T-cell (primary cell): ENCODE data around the gene HTR3B. TPM values are rescaled to one million over a fixed set of nuclear protein-coding genes. Genes with fewer than 3 reads are reported as not detected.
"Not testable (repeated sequence)": the region's sequence is repeated elsewhere in the genome, so short reads cannot be mapped to it uniquely, and the experiment has no call there.

Source experiments
- ATAC-seq, 4 experiments: fragments of 200-7000 bp in 3 of 4; fragments of 150-1000 bp in 1 of 4; cut with Tn5 transposase; replicated peaks in 1 of 4; 1 replicate in 3 of 4; 2 replicates in 1 of 4; pipeline ENCODE4 v1.10.0; 2021; ENCODE audit warnings: moderate library complexity in 3 of 4, mild to moderate bottlenecking in 2 of 4, moderate number of reproducible peaks in 1 of 4
- CTCF ChIA-PET, 2 donors: fragments of 300-600 bp; sonication (Branson Sonifier 250); formaldehyde crosslinking; loops; one replicate each; lab custom pipeline; 2022; ENCODE audit warnings: antibody characterized with exemption in 2 of 2; lab: Charles Lee
- POLR2A ChIA-PET, 2 donors: fragments of 300-600 bp; sonication (Branson Sonifier 250); formaldehyde crosslinking; loops; one replicate each; lab custom pipeline; 2022; ENCODE audit warnings: antibody characterized with exemption in 2 of 2; lab: Charles Lee
- DNase-seq, 35 experiments: peaks; one replicate each; pipeline versions ENCODE4 v3.0.0 to v3.0.0-alpha.2; 2013 to 2023
- H3K27ac ChIP-seq: one replicate; pipeline ENCODE4 v1.5.1; 2013; ENCODE audit warnings: low read length
- H3K27me3 ChIP-seq, 2 experiments: replicated peaks in 1 of 2; 1 replicate in 1 of 2; 2 replicates in 1 of 2; pipeline versions ENCODE4 v1.6.1 to v1.7.0; 2013; ENCODE audit warnings: low read length in 1 of 2, mixed read lengths in 1 of 2; ENCODE audit not compliant: control insufficient read depth in 2 of 2, insufficient read depth in 2 of 2; ENCODE audit errors: extremely low read depth in 1 of 2
- H3K36me3 ChIP-seq, 2 donors: 1 replicate in 1 of 2; 2 replicates in 1 of 2; pipeline versions ENCODE4 v1.6.1 to v1.7.0; 2013; ENCODE audit warnings: low read length in 1 of 2; ENCODE audit not compliant: control insufficient read depth in 2 of 2, insufficient read depth in 1 of 2; ENCODE audit errors: extremely low read depth in 1 of 2
- H3K4me1 ChIP-seq, 2 experiments: 1 replicate in 1 of 2; 2 replicates in 1 of 2; pipeline versions ENCODE4 v1.6.1 to v1.7.0; 2013; ENCODE audit warnings: low read length in 2 of 2, mixed read lengths in 1 of 2; ENCODE audit not compliant: insufficient read depth in 2 of 2, control insufficient read depth in 1 of 2; ENCODE audit errors: extremely low read depth in 1 of 2
- H3K4me3 ChIP-seq, 2 donors: 1 replicate in 1 of 2; 2 replicates in 1 of 2; pipeline versions ENCODE4 v1.5.1 to v1.7.0; 2013; ENCODE audit warnings: mild to moderate bottlenecking in 2 of 2, low read length in 1 of 2, moderate library complexity in 1 of 2; ENCODE audit not compliant: control insufficient read depth in 1 of 2; ENCODE audit errors: extremely low read depth in 1 of 2
- H3K9me3 ChIP-seq: 2 replicates; pipeline ENCODE4 v1.7.0; 2013
- H3K27ac Mint-ChIP-seq, 2 donors: one replicate each; pipeline ENCODE4 v1.8.0; 2020 to 2021; ENCODE audit warnings: mild to moderate bottlenecking in 2 of 2, mixed read lengths in 2 of 2
- H3K27me3 Mint-ChIP-seq, 2 donors: one replicate each; pipeline ENCODE4 v1.8.0; 2021 to 2022; ENCODE audit warnings: mixed read lengths in 2 of 2
- H3K36me3 Mint-ChIP-seq: one replicate; pipeline ENCODE4 v1.8.0; 2021; ENCODE audit warnings: mixed read lengths
- H3K4me1 Mint-ChIP-seq, 3 donors: one replicate each; pipeline ENCODE4 v1.8.0; 2020 to 2022; ENCODE audit warnings: mixed read lengths in 3 of 3, mild to moderate bottlenecking in 1 of 3
- H3K4me3 Mint-ChIP-seq, 3 donors: one replicate each; pipeline ENCODE4 v1.8.0; 2020 to 2022; ENCODE audit warnings: mild to moderate bottlenecking in 3 of 3, mixed read lengths in 3 of 3, moderate library complexity in 3 of 3
- H3K9me3 Mint-ChIP-seq, 3 donors: one replicate each; pipeline ENCODE4 v1.8.0; 2020 to 2022; ENCODE audit warnings: mixed read lengths in 3 of 3
- WGBS: methylation state at CpG from one replicate; pipeline ENCODE4 v1.1.5; 2013; ENCODE audit warnings: missing lambda C conversion rate; ENCODE audit not compliant: insufficient coverage; 5-methylcytosine and 5-hydroxymethylcytosine counted together
- total RNA-seq, 35 experiments: library from RNA in 6 of 35; stranded (reverse) in 6 of 35; fragments of 120-200 nt in 1 of 35; gene quantifications; one replicate each; pipeline versions ENCODE4 v1.2.1 to v1.2.4 and lab custom pipeline; 2013 to 2026

HTR3B gene
- total RNA-seq, 5 donors from 2014 or later (not counting 1 experiment from before 2014, with no cell fraction given), result not detected

- DNase-seq (no peak), ATAC-seq (no peak)
- H3K27ac ChIP-seq, result no peak overlapping the region
- no peaks in the 10 kb centered on the region for H3K9me3 Mint-ChIP-seq
- H3K4me3 Mint-ChIP-seq, result no peak overlapping the region
- no peaks in the 10 kb centered on the region for H3K4me1 Mint-ChIP-seq
- peaks cover 0 to 7% of the 10 kb centered on the region in 2 experiments for H3K27me3 ChIP-seq
- H3K27ac Mint-ChIP-seq, result no peak overlapping the region
- H3K4me3 ChIP-seq, result no peak overlapping the region
- no peaks in the 10 kb centered on the region for H3K9me3 ChIP-seq
- H3K36me3 Mint-ChIP-seq, result no peaks in the 10 kb centered on the region
- ChIA-PET CTCF (interaction anchor here in 1 of 2 donors (0.7 kb wide), 1 partner anchor 355 kb away, joined by 3 read pairs; no protein-coding TSS in a partner anchor), POLR2A (no interaction called here)
- no peaks in the 10 kb centered on the region for H3K4me1 ChIP-seq
- peaks cover 7 to 11% of the 10 kb centered on the region in 2 donors for H3K27me3 Mint-ChIP-seq
- H3K36me3 ChIP-seq, result no peaks in the 10 kb centered on the region
- 39% methylated on average over 4 of the region's 8 CpGs for WGBS
These were observed 3.1 kb downstream of the HTR3B start for GRCh38 chr11:113907681-113908080.

- no peak for ATAC-seq
- Mint-ChIP-seq H3K4me1 (no peaks in the 10 kb centered on the region), H3K4me3 (no peak overlapping the region), H3K36me3 (no peaks in the 10 kb centered on the region), H3K27ac (no peak overlapping the region), H3K27me3 (peaks cover 7 to 10% of the 10 kb centered on the region in 2 donors), H3K9me3 (no peaks in the 10 kb centered on the region)
- POLR2A ChIA-PET, result no interaction called here
- H3K9me3 ChIP-seq, result no peaks in the 10 kb centered on the region
- H3K4me1 ChIP-seq, result no peaks in the 10 kb centered on the region
- H3K27ac ChIP-seq, result no peak overlapping the region
- no peak for DNase-seq
- CTCF ChIA-PET, result interaction anchor here in 1 of 2 donors (0.7 kb wide), 1 partner anchor 354 kb away, joined by 3 read pairs; no protein-coding TSS in a partner anchor
- no peaks in the 10 kb centered on the region for H3K36me3 ChIP-seq
- WGBS, result 82% methylated on average over 8 of the region's 9 CpGs
- H3K27me3 ChIP-seq, result peaks cover 0 to 7% of the 10 kb centered on the region in 2 experiments
- H3K4me3 ChIP-seq, result no peak overlapping the region
These were observed 3.5 kb downstream of the HTR3B start for GRCh38 chr11:113908098-113908497.

DNA sequence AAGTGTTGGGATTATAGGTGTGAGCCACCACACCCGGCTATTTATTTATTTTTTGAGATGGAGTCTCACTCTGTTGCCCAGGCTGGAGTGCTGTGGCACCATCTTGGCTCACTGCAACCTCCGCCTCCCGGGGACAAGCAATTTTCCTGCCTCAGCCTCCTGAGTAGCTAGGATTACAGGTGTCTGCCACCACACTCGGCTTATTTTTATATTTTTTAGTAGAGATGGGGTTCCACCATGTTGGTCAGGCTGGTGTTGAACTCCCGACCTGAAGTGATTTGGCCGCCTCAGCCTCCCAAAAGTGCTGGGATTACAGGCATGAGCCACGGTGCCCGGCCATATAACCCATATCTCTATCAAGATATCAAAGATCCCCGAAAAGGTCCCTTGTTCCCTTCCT lies 6.9 kb downstream of the HTR3B start:
- H3K36me3 ChIP-seq, CTCF ChIA-PET, H3K27ac ChIP-seq, POLR2A ChIA-PET, H3K27me3 ChIP-seq, H3K27ac Mint-ChIP-seq, H3K9me3 Mint-ChIP-seq, H3K9me3 ChIP-seq, ATAC-seq, H3K4me3 Mint-ChIP-seq, H3K4me1 ChIP-seq, H3K4me1 Mint-ChIP-seq, H3K36me3 Mint-ChIP-seq, DNase-seq, H3K4me3 ChIP-seq: not testable (repeated sequence)
- H3K27me3 Mint-ChIP-seq, result peaks cover 9 to 10% of the 10 kb centered on the region in 2 donors
- 94% methylated on average over 2 of the region's 9 CpGs for WGBS

DNA sequence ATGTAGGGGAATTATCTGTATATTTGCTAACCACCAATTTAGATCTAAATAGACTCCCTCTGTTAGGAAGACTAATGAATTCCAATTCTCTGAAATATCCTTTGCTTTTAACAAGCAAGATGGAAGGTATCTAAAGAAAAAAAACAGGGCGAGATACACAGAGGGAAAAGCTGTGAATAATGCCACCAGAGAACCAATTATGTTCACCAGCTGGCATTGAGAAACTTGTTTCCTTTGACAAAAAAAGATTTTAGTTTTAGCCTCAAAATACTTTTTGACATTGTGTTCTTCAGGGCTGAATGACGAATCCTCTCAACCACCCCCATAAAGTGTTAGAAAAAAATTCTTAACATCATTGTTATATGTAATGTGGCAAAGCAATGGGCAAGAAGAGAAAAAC lies 19.0 kb downstream of the HTR3B start:
- ATAC-seq, result no peak
- no peaks in the 10 kb centered on the region for H3K9me3 Mint-ChIP-seq
- H3K36me3 Mint-ChIP-seq, result no peaks in the 10 kb centered on the region
- H3K27ac ChIP-seq, result no peak overlapping the region
- H3K27me3 ChIP-seq, result peaks cover 0 to 15% of the 10 kb centered on the region in 2 experiments
- no peak overlapping the region for H3K4me3 Mint-ChIP-seq
- H3K27me3 Mint-ChIP-seq, result peaks cover 18 to 21% of the 10 kb centered on the region in 2 donors
- H3K27ac Mint-ChIP-seq, result no peak overlapping the region
- H3K4me1 Mint-ChIP-seq, result no peaks in the 10 kb centered on the region
- CTCF ChIA-PET, result no interaction called here
- POLR2A ChIA-PET, result no interaction called here
- H3K4me3 ChIP-seq, result no peak overlapping the region
- H3K36me3 ChIP-seq, result no peaks in the 10 kb centered on the region
- H3K4me1 ChIP-seq, result no peaks in the 10 kb centered on the region
- DNase-seq, result no peak
- WGBS, result no CpG with 5 or more reads among the region's 2 CpGs
- no peaks in the 10 kb centered on the region for H3K9me3 ChIP-seq

DNA sequence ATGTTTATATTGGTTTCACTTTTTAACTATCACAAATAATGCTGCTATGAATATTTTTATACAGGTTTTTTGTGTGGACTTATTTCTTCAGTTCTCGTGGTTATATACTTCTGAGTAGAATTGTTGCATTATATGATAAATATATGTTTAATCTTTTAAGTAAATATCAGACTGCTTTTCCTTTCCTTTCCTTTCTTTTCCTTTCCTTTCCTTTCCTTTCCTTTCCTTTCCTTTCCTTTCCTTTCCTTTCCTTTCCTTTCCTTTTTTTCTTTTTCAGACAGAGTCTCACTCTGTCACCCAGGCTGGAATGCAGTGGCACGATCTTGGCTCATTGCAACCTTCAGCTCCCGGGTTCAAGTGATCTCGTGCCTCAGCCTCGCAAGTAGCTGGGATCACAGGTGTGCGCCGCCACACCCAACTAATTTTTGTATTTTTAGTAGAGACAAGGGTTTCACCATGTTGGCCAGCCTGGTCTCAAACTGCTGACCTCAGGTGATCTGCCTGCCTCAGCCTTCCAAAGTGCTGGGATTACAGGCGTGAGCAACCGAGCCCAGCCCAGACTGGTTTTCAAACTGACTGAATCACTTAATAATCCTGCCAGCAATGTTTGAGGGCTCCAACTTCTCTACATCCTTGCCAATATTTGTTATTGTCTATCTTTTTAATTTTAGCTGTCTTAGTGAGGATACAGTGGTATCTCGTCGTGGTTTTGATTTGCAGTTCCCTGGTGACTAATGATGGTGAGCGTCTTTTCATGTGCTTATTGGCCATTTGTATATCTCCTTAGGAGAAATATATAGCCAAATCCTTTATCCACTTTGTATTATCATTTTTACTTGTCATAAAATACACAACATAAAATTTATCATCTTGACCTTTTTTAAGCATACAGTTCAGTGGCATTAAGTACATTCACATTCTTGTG lies 21.9 kb downstream of the HTR3B start:
- Mint-ChIP-seq H3K27me3 (peaks cover 18 to 22% of the 10 kb centered on the region in 2 donors), H3K9me3 (no peaks in the 10 kb centered on the region), H3K4me1 (no peaks in the 10 kb centered on the region), H3K4me3 (no peak overlapping the region), H3K27ac (no peak overlapping the region), H3K36me3 (no peaks in the 10 kb centered on the region)
- DNase-seq (no peak), ATAC-seq (no peak)
- H3K36me3 ChIP-seq, result no peaks in the 10 kb centered on the region
- no peak overlapping the region for H3K4me3 ChIP-seq
- no peak overlapping the region for H3K27ac ChIP-seq
- CTCF ChIA-PET, result no interaction called here
- 100% methylated on average over 8 of the region's 12 CpGs for WGBS
- POLR2A ChIA-PET, result no interaction called here
- H3K27me3 ChIP-seq, result peaks cover 0 to 10% of the 10 kb centered on the region in 2 experiments
- H3K4me1 ChIP-seq, result no peaks in the 10 kb centered on the region
- H3K9me3 ChIP-seq, result no peaks in the 10 kb centered on the region

DNA sequence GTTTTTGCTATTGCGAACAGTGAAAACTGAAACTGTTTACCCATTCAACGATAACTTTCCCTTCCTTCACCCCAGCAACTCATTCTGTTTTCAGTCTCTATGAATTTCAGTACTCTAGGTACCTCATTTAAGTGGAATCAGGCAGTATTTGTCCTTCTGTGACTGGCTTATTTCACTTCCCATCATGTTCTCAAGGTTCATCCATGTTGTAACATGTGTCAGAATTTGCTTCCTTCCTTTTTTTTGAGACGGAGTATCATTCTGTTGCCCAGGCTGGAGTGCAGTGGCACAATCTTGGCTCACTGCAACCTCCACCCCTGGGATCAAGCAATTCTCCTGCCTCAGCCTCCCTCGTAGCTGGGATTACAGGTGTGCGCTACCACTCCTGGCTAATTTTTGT lies 23.7 kb downstream of the HTR3B start:
- Histone ChIP-seq H3K36me3 (no peaks in the 10 kb centered on the region), H3K4me1 (no peaks in the 10 kb centered on the region), H3K27ac (no peak overlapping the region), H3K27me3 (peaks cover 0 to 6% of the 10 kb centered on the region in 2 experiments), H3K4me3 (no peak overlapping the region), H3K9me3 (no peaks in the 10 kb centered on the region)
- ChIA-PET CTCF (no interaction called here), POLR2A (no interaction called here)
- Mint-ChIP-seq H3K27me3 (peaks cover 14 to 27% of the 10 kb centered on the region in 2 donors), H3K27ac (no peak overlapping the region), H3K9me3 (no peaks in the 10 kb centered on the region), H3K4me3 (no peak overlapping the region), H3K4me1 (no peaks in the 10 kb centered on the region), H3K36me3 (no peaks in the 10 kb centered on the region)
- WGBS, result 92% methylated on average over 3 of the region's 5 CpGs
- ATAC-seq, result no peak
- no peak for DNase-seq
